Erythroblast (primary cell): ENCODE measurements around the gene JUNB.

Experiments
- DNase-seq, 2 experiments: peaks; one replicate each; lab custom pipeline; 2025; lab: John Stamatoyannopoulos, UW
- GATA1 ChIP-seq: IDR thresholded peaks from 2 replicates; pipeline ENCODE4 v1.6.1; 2011; ENCODE audit warnings: low read depth, mild to moderate bottlenecking, control low read depth, low read length, moderate library complexity
- POLR2A ChIP-seq: IDR thresholded peaks from 2 replicates; pipeline ENCODE4 v1.6.1; 2011; ENCODE audit warnings: mild to moderate bottlenecking, low read length

JUNB gene

GRCh38 chr19:12791345-12792050 is at the start of gene JUNB:
Gene JUNB, plus strand, starts transcription at chr19:12791486. Its CDS starts 286 bp downstream, at chr19:12791772.
- TF ChIP-seq GATA1 (no peak), POLR2A (peak; percentile 100)
- DNase-seq: peak; percentile 96 to 98

DNA sequence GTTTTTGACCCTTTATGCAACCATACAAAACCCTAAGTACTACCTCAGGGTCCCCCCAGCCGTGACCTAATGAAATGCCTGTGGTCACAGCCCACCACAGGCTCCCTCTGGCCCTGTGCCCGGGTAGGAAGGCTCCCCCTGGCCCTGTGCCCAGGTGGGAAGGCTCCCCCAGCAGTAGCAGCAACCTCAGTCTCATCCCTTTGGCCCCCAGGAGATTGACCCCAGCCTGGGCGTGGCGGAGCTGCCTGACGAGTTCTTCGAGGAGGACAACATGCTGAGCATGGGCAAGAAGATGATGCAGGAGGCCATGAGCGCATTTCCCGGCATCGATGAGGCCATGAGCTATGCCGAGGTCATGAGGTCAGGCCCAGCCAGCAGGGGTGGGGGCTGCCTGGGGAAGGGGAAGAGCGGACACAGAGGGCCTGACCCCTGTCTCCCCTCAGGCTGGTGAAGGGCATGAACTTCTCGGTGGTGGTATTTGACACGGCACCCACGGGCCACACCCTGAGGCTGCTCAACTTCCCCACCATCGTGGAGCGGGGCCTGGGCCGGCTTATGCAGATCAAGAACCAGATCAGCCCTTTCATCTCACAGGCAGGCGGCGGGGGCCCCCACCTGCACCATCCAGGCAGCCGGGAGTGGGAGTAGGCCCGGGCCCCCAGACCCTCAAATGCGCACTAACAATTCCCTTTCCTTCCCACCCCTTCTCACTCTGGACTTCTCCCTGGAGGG is 46.0 kb upstream of the JUNB start:
- TF ChIP-seq POLR2A (no peak), GATA1 (no peak)
- DNase-seq: no peak

GRCh38 chr19:12748489-12748888 is 42.8 kb upstream of the JUNB start:
- no peak for DNase-seq
- TF ChIP-seq POLR2A: no peak

- no peak for DNase-seq
- TF ChIP-seq GATA1 (no peak), POLR2A (no peak)
These were observed 41.3 kb upstream of the JUNB start for GRCh38 chr19:12749938-12750521.

DNA sequence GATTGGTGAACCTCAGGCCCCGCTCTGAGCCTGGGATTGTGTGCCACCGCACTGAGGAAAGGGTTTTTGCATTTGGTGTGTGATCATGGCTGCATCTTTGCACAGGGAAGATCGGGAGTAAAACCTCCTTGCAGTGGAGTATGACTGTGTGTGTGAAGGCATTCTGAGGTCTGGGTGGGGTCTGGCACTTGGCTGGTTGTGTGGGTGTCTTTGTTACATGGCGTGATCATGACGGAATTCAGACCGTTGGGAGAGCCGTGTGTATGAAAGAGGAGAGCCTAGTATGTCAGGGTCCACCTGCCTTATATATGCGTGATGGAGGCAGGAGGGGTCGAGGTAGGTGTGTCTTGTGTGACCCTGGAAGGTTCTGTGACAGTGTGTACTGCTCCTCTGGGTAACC is 40.4 kb upstream of the JUNB start:
- no peak for TF ChIP-seq POLR2A
- no peak for TF ChIP-seq GATA1
- DNase-seq: no peak

DNA sequence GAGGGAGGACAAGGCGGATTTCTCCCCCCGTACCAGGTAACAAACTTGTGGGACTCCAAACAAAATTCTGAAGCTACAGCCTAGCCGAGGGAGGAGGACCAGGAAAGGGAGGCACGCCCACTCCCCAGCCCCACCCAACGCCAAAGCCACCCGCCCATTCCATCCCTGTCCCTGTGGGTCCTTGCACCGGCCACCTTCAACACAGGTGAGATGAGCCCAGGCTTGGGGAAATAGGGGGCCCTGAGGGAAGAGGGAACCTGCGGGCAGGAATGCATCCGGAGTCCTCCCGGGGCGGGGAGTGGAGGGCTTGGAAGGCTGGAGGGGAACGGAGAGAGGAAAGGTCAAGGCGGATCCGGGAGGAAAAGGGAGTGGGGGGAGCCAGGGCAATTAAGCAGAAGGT is 39.7 kb upstream of the JUNB start, which contains the start of gene BEST2:
TSS of gene BEST2 (plus strand) at position 157 of the 400 bp plus-strand sequence. CDS start 802 bp downstream, outside the sequence.
- TF ChIP-seq GATA1 (no peak), POLR2A (no peak)
- no peak for DNase-seq

- DNase-seq: no peak
- TF ChIP-seq POLR2A (no peak), GATA1 (no peak)
These were observed 39.1 kb upstream of the JUNB start for GRCh38 chr19:12752056-12752781.

GRCh38 chr19:12754465-12755196 is 36.7 kb upstream of the JUNB start:
- DNase-seq: no peak
- TF ChIP-seq GATA1 (no peak), POLR2A (no peak)

DNA sequence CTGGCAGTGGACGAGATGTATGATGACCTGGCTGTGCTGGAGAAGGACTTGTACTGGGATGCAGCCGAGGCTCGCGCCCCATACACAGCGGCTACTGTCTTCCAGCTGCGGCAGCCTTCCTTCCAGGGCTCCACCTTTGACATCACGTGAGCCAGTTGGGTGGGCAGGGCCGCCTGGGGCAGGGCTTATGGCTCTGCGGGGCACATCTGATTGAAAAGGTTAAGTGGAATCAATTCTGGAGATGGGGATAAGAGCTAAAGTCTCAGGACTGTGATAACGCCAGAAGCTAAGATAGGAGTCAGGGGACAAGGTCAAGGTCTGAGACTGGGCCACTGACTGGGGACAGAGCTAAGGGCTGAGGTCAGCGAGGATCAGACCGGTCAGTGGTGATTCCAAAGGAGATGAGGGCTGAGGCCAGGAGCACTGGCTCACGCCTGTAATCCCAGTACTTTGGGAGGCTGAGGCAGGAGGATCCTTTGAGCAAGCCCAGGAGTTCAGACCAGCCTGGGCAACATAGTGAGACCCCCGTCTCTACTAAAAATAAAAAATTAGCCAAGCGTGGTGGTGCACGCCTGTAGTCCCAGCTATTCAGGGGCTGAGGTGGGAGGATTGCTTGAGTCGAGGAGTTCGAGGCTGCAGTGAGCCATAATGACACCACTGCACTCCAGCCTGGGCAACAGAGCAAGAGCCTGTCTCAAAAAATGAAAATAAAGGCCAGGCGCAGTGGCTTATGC is 35.0 kb upstream of the JUNB start:
- no peak for DNase-seq
- TF ChIP-seq GATA1: no peak
- TF ChIP-seq POLR2A: no peak

GRCh38 chr19:12757544-12758274 is 33.6 kb upstream of the JUNB start:
- TF ChIP-seq POLR2A (no peak), GATA1 (no peak)
- peak; percentile 83 to 86 for DNase-seq

DNA sequence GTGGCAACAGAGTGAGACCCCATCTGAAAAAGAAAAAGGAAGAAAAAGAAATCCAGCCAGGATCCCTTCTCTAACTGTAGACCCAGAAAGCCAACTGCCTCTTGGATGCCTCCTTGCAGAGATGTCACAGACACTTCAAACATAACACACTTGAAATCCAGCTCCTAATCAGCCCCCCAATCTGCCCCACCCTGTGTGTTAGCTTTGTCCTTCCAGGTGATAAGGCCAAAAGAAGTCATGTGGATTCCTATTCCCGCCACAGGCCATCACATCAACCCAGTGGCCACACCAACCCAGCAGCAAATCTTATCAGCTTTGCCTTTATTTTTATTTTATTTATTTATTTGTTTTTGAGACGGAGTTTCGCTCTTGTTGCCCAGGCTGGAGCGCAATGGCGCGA is 31.6 kb upstream of the JUNB start:
- peak in 1 of 2 experiments; percentile 51 for DNase-seq
- no peak for TF ChIP-seq GATA1
- no peak for TF ChIP-seq POLR2A

GRCh38 chr19:12763100-12763499 is 28.2 kb upstream of the JUNB start:
- no peak for DNase-seq
- no peak for TF ChIP-seq POLR2A
- TF ChIP-seq GATA1: no peak
